Heart right ventricle (tissue), 16 donors: ENCODE data around the gene RASA4B. TPM values are rescaled to one million over a fixed set of nuclear protein-coding genes. Genes with fewer than 3 reads are reported as not detected.
A peak's percentile ranks its signal among the peaks of the same experiment; 100 is the strongest.

Source experiments
- ATAC-seq, 8 donors: fragments of 200-7000 bp; cut with Tn5 transposase; one replicate each; pipeline ENCODE4 v1.9.1; 2020; ENCODE audit warnings: mild to moderate bottlenecking in 8 of 8, moderate library complexity in 8 of 8, moderate number of reproducible peaks in 1 of 8
- DNase-seq, 2 donors: peaks; one replicate each; pipeline ENCODE4 v3.0.0-alpha.2; 2020
- H3K27ac ChIP-seq, 10 donors: fragments of 200-600 bp; sonication (generic) in 2 of 10; one replicate each; pipeline versions ENCODE4 v1.5.0 to v1.8.0; 2020 to 2022; ENCODE audit warnings: mild to moderate bottlenecking in 3 of 10
- H3K27me3 ChIP-seq, 7 donors: fragments of 200-600 bp; one replicate each; pipeline ENCODE4 v1.8.0; 2021 to 2022; ENCODE audit warnings: mild to moderate bottlenecking in 2 of 7
- H3K36me3 ChIP-seq, 9 donors: fragments of 200-600 bp; sonication (generic) in 1 of 9; one replicate each; pipeline versions ENCODE4 v1.5.0 to v1.8.0; 2020 to 2022; ENCODE audit warnings: mild to moderate bottlenecking in 2 of 9
- H3K4me1 ChIP-seq, 9 donors: fragments of 200-600 bp; sonication (generic) in 1 of 9; one replicate each; pipeline versions ENCODE4 v1.5.0 to v1.8.0; 2020 to 2022; ENCODE audit warnings: mild to moderate bottlenecking in 4 of 9
- H3K4me3 ChIP-seq, 10 donors: fragments of 200-600 bp; sonication (generic) in 2 of 10; one replicate each; pipeline versions ENCODE4 v1.5.0 to v1.8.0; 2020 to 2022; ENCODE audit warnings: mild to moderate bottlenecking in 7 of 10, moderate library complexity in 2 of 10
- H3K9me3 ChIP-seq, 11 donors: fragments of 200-600 bp in 10 of 11; sonication (generic) in 2 of 11; one replicate each; pipeline versions ENCODE4 v1.5.0 to v1.8.0; 2013 to 2022; ENCODE audit warnings: mild to moderate bottlenecking in 2 of 11, control low read depth in 1 of 11, moderate library complexity in 1 of 11
- WGBS, 2 donors: extraction: QIAGEN DNeasy Blood & Tissue Kit; methylation state at CpG; one replicate each; pipeline ENCODE4 v1.1.7; 2013; ENCODE audit warnings: inconsistent platforms in 1 of 2; 5-methylcytosine and 5-hydroxymethylcytosine counted together
- intact Hi-C, 10 donors: fragments of 100-400 bp; cut with DNase I; formaldehyde crosslinking; loops; one replicate each; pipeline versions ENCODE4 v1.11.1 to v1.14.2; 2022
- polyA plus RNA-seq, 2 donors: library from polyadenylated mRNA; stranded (reverse); fragments of 200-250 nt; gene quantifications; one replicate each; pipeline ENCODE4 v1.2.3, GENCODE V29; 2013
- total RNA-seq, 10 donors: library from RNA; stranded (reverse); fragmentation: NEBNext Ultra II Directional in 3 of 10; extraction: Animal tissue kit (Norgen Biotek cat#: 25700) in 3 of 10; gene quantifications; one replicate each; pipeline versions ENCODE4 v1.2.1 to v1.2.4, GENCODE V29; 2021 to 2023
- TF ChIP-seq, protein P1 (sequence below), 9 donors: fragments of 200-600 bp; sonication (generic) in 2 of 9; IDR thresholded peaks; one replicate each; pipeline versions ENCODE4 v1.5.0 to v1.8.0; 2021 to 2022; ENCODE audit warnings: antibody characterized with exemption in 9 of 9, mild to moderate bottlenecking in 5 of 9, moderate library complexity in 1 of 9
- donor health status: Arrhythmogenic right ventricular cardiomyopathy.
- donor health status: ischemic (EF 13 %, LVEDD 7.1; RV severe dilation, severe dysfunction).
- donor health status: healthy with polysubstance abuse.
- donor health status: DM: no; HTN: yes; CAD: no.
- donor health status: DM: no; HTN: no; CAD: no.
- donor health status: ischemic (EF 25% LVEDD 6.9; RV normal size, moderate dysfunction).
- donor health status: ischemic (EF 25% LVEDD 5.7; RV mildly dilated, moderate dysfunction).
- donor health status: healthy.
- donor health status: DM: yes; HTN: yes; CAD: no.
- donor health status: Ischemic cardiomyopathy.
- donor health status: ischemic (EF 35%, LVEDD 5.7; RV mildly dilated, moderate dysfunction).
- donor health status: nonischemic (EF 11% LVEDD 7.7; RV severe dilation, severe dysfunction).
- donor health status: DM: yes; HTN: yes; CAD: no.
- donor health status: PGD.
- donor health status: ischemic (EF 29% LVEDD 5.4; RV normal size, mild dysfunction).
- donor health status: nonischemic (EF 23%, LVEDD 6.1; RV moderate dilation, normal function).

RASA4B gene
- total and polyA plus RNA-seq, 12 donors, result 1.3 to 23.9 (median 4.2) TPM

DNA sequence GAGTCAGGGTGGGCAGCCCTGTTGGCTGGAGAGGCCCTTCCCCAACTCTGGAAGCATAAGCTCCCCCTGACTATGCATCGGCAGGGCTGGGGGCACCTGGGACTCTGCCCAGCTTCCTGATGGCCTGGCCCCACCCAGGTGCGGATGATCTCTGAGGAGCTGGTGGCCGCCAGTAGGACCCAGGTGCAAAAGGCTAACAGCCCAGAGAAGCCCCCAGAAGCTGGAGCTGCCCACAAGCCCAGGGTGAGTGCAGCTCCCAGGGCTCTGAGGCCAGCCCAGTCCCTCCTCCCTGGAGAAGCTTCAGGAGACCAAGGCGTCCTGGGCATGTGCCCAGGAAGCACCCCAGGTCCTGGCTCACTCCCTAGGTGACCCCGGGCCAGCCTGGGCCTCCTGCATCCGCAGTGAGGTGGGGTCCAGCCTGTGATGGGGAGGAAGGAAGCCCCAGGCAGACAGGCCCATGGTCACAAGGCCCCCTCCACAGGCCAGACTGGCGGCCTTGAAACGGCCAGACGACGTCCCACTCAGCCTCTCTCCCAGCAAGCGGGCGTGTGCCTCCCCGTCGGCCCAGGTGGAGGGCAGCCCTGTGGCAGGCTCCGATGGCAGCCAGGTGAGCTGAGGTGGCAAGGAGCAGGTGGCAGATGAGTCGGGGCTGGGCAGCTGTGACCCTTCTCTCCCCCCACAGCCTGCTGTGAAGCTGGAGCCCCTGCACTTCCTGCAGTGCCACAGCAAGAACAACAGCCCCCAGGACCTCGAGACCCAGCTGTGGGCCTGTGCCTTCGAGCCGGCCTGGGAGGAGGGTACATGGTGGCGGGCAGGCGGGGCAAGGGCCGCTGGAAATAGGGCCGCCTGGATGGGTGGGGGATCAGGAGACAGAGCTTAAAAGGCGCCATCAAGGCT, 49.7 kb downstream of the RASA4B start:
- Histone ChIP-seq H3K27ac (no peak overlapping the region), H3K9me3 (no peaks in the 10 kb centered on the region), H3K4me1 (peaks cover 4 to 26% (median 23%) of the 10 kb centered on the region in 9 donors), H3K27me3 (no peaks in the 10 kb centered on the region), H3K36me3 (peaks cover 0 to 48% (median 3%) of the 10 kb centered on the region in 9 donors), H3K4me3 (no peak overlapping the region)
- TF ChIP-seq, protein P1, sequence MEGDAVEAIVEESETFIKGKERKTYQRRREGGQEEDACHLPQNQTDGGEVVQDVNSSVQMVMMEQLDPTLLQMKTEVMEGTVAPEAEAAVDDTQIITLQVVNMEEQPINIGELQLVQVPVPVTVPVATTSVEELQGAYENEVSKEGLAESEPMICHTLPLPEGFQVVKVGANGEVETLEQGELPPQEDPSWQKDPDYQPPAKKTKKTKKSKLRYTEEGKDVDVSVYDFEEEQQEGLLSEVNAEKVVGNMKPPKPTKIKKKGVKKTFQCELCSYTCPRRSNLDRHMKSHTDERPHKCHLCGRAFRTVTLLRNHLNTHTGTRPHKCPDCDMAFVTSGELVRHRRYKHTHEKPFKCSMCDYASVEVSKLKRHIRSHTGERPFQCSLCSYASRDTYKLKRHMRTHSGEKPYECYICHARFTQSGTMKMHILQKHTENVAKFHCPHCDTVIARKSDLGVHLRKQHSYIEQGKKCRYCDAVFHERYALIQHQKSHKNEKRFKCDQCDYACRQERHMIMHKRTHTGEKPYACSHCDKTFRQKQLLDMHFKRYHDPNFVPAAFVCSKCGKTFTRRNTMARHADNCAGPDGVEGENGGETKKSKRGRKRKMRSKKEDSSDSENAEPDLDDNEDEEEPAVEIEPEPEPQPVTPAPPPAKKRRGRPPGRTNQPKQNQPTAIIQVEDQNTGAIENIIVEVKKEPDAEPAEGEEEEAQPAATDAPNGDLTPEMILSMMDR (IDR thresholded peaks at IDR 0.05), result no peak
- intact Hi-C loops, result loop anchor here in 2 of 10 donors (5.0 to 10.0 kb wide), 3 partner anchors 53 to 183 kb away; partner anchors contain the start of gene SH2B2 (in 1 of the 2)
- ATAC-seq (no peak), DNase-seq (peak in 1 of 2 donors; percentile 11)
- WGBS, 2 donors, result 90 to 93% methylated on average over 24 of the region's 24 CpGs

DNA sequence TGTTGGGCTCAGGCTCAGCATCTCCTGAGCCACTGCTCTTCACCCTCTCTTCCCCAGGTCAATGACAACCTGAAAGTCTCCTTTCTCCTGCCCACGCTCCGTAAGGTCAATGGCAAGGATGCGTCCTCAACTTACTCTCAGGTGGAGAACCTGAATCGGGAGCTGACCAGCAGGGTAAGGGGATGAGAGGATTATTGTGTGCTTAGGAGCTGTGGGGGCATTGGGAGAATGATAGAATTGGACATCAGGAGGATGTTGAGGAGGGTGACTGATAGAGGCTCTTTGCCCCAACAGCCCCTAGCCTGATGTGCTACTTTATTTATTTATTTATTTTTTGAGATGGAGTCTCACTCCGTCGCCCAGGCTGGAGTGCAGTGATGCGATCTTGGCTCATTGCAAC, 51.5 kb downstream of the RASA4B start:
- 96 to 97% methylated on average over 7 of the region's 7 CpGs for WGBS, 2 donors
- H3K4me1 ChIP-seq, result peaks cover 4 to 26% (median 23%) of the 10 kb centered on the region in 9 donors
- DNase-seq (no peak), ATAC-seq (no peak)
- H3K27me3 ChIP-seq, result no peaks in the 10 kb centered on the region
- no peak overlapping the region for H3K27ac ChIP-seq
- H3K36me3 ChIP-seq, result peaks cover 0 to 31% (median 3%) of the 10 kb centered on the region in 9 donors
- TF ChIP-seq, protein P1 (IDR thresholded peaks at IDR 0.05), result no peak
- H3K9me3 ChIP-seq, result no peaks in the 10 kb centered on the region
- intact Hi-C loops, result loop anchor here in 2 of 10 donors (5.0 to 10.0 kb wide), 3 partner anchors 51 to 181 kb away; partner anchors contain the start of gene SH2B2 (in 1 of the 2)
- H3K4me3 ChIP-seq, result peak overlapping the region in 4 of 10 donors; percentile 74 to 100 (median 90)

DNA sequence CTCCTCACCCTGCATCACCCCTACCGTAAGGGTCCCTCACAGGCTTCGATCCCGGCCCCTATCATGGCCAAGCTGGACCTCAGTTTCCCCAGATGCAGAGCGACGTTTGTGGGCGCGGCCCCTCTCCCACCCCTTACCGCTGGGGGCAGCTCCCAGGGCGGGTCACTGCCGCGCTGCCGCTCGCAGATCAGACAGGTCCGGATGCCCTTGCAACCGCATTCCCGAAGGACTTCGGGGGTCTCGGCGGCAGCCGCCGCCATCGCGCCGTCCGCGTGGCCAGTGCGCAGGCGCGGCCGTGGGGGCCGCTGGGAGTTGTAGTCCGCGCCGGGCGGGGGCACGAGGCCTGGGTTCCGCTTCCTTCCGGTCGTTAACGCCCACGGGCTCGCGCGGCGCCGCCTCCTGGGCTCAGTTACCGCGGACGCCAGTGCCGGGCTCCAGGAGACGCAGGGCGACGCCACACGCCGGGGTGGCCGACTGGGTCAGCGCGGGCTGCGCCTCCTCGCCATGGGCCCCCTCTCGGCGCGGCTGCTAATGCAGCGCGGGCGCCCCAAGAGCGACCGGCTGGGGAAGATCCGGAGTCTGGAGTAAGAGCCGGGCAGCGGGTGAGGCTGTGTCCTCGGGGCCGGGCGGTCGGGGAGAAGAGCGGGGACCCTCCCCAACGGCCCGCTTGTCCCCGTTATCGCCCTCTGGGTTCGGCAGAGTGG, 52.8 kb downstream of the RASA4B start, which contains the start of the genes ALKBH4 and LRWD1:
Gene ALKBH4 (minus strand): TSS at position 287 of the 704 bp plus-strand sequence. CDS start 27 bp downstream, at position 260.
Gene LRWD1 (plus strand): TSS at position 408 of the 704 bp plus-strand sequence. CDS start 97 bp downstream, at position 505.
- TF ChIP-seq, protein P1 (IDR thresholded peaks at IDR 0.05), result peak in 7 of 9 donors; percentile 17 to 51 (median 36)
- H3K27ac ChIP-seq, result peak within 1 kb of the TSS in 9 of 10 donors; percentile 53 to 94 (median 82)
- peak within 1 kb of the TSS; percentile 74 to 100 (median 91) for H3K4me3 ChIP-seq
- intact Hi-C loops, result loop anchor here in 2 of 10 donors (5.0 to 10.0 kb wide), 3 partner anchors 50 to 180 kb away; partner anchors contain the start of gene SH2B2 (in 1 of the 2)
- ATAC-seq, result peak; percentile 93 to 98 (median 96)
- no peaks in the 10 kb centered on the region for H3K27me3 ChIP-seq
- H3K4me1 ChIP-seq, result peaks cover 4 to 26% (median 23%) of the 10 kb centered on the region in 9 donors
- DNase-seq, result peak; percentile 94 to 96
- H3K9me3 ChIP-seq, result no peaks in the 10 kb centered on the region
- peaks cover 0 to 23% (median 3%) of the 10 kb centered on the region in 9 donors for H3K36me3 ChIP-seq
- WGBS, 2 donors, result 0% methylated on average over 79 to 81 of the region's 81 CpGs
